ACC112 (cell line): ENCODE results near the gene RYK.

Experiments used
- H2AFZ ChIP-seq: fragments of 200-600 bp; sonication (generic); one replicate; pipeline ENCODE4 v1.6.0; 2017; ENCODE audit warnings: antibody characterized with exemption, low read length; ENCODE audit not compliant: unreplicated experiment
- H3K27ac ChIP-seq: fragments of 200-600 bp; sonication (generic); 2 replicates; pipeline ENCODE4 v1.5.1; 2014; ENCODE audit warnings: low read depth, mild to moderate bottlenecking, antibody characterized with exemption, low read length, moderate library complexity
- H3K27me3 ChIP-seq: fragments of 200-600 bp; sonication (generic); 2 replicates; pipeline ENCODE4 v1.6.1; 2014; ENCODE audit warnings: mild to moderate bottlenecking, antibody characterized with exemption, low read length, moderate library complexity, mixed read lengths; ENCODE audit not compliant: insufficient read depth
- H3K36me3 ChIP-seq: fragments of 200-600 bp; sonication (generic); 2 replicates; pipeline ENCODE4 v1.6.1; 2016; ENCODE audit warnings: mild to moderate bottlenecking, antibody characterized with exemption, low read length, moderate library complexity, mixed read lengths; ENCODE audit not compliant: insufficient read depth
- H3K4me1 ChIP-seq: fragments of 200-600 bp; sonication (generic); one replicate; pipeline ENCODE4 v1.6.1; 2016; ENCODE audit warnings: low read length, mixed read lengths; ENCODE audit not compliant: insufficient read depth, unreplicated experiment, control insufficient read depth
- H3K4me3 ChIP-seq: fragments of 200-600 bp; sonication (generic); 2 replicates; pipeline ENCODE4 v1.5.1; 2014; ENCODE audit warnings: mild to moderate bottlenecking, low read depth, low read length
- H3K79me2 ChIP-seq: fragments of 200-600 bp; sonication (generic); one replicate; pipeline ENCODE4 v1.6.0; 2016; ENCODE audit warnings: low read length; ENCODE audit not compliant: control insufficient read depth, unreplicated experiment, insufficient read depth

Gene RYK

GRCh38 chr3:134250717-134251220, at the start of gene RYK:
TSS of gene RYK (minus strand) at chr3:134250859. CDS start at chr3:134250654, 205 bp downstream.
- Histone ChIP-seq H3K36me3 (no peaks in the 10 kb centered on the region), H3K27ac (peak within 1 kb of the TSS; percentile 72), H2AFZ (peak within 1 kb of the TSS; percentile 91), H3K4me1 (peaks cover 15% of the 10 kb centered on the region), H3K79me2 (peaks cover 46% of the 10 kb centered on the region), H3K4me3 (peak within 1 kb of the TSS; percentile 96), H3K27me3 (no peaks in the 10 kb centered on the region)

- H3K27ac ChIP-seq = no peak overlapping the region
- H3K4me3 ChIP-seq = no peak overlapping the region
- H3K79me2 ChIP-seq = no peaks in the 10 kb centered on the region
- H2AFZ ChIP-seq = peak overlapping the region; percentile 3
- H3K4me1 ChIP-seq = no peaks in the 10 kb centered on the region
- H3K36me3 ChIP-seq = no peaks in the 10 kb centered on the region
- H3K27me3 ChIP-seq = no peaks in the 10 kb centered on the region
These were observed 49.2 kb upstream of the RYK start for GRCh38 chr3:134299888-134300206.

- Histone ChIP-seq H3K36me3 (no peaks in the 10 kb centered on the region), H3K79me2 (no peaks in the 10 kb centered on the region), H3K4me1 (no peaks in the 10 kb centered on the region), H2AFZ (peak overlapping the region; percentile 85), H3K4me3 (no peak overlapping the region), H3K27me3 (no peaks in the 10 kb centered on the region), H3K27ac (no peak overlapping the region)
These were observed 48.7 kb upstream of the RYK start for GRCh38 chr3:134299185-134299887.

GRCh38 chr3:134298249-134298648, 47.6 kb upstream of the RYK start:
- Histone ChIP-seq H3K27ac (no peak overlapping the region), H3K4me3 (no peak overlapping the region), H3K36me3 (no peaks in the 10 kb centered on the region), H3K4me1 (no peaks in the 10 kb centered on the region), H2AFZ (no peak overlapping the region), H3K79me2 (no peaks in the 10 kb centered on the region), H3K27me3 (no peaks in the 10 kb centered on the region)

GRCh38 chr3:134296616-134297015, 46.0 kb upstream of the RYK start:
- no peak overlapping the region for H2AFZ ChIP-seq
- no peak overlapping the region for H3K27ac ChIP-seq
- no peaks in the 10 kb centered on the region for H3K36me3 ChIP-seq
- no peak overlapping the region for H3K4me3 ChIP-seq
- no peaks in the 10 kb centered on the region for H3K27me3 ChIP-seq
- H3K4me1 ChIP-seq = peaks cover under 1% of the 10 kb centered on the region
- H3K79me2 ChIP-seq = no peaks in the 10 kb centered on the region

GRCh38 chr3:134295930-134296329, 45.3 kb upstream of the RYK start:
- peaks cover 7% of the 10 kb centered on the region for H3K4me1 ChIP-seq

GRCh38 chr3:134294302-134295280, 43.9 kb upstream of the RYK start:
- Histone ChIP-seq H3K27me3 (no peaks in the 10 kb centered on the region), H2AFZ (no peak overlapping the region), H3K27ac (no peak overlapping the region), H3K4me1 (peaks cover 8% of the 10 kb centered on the region), H3K79me2 (no peaks in the 10 kb centered on the region), H3K36me3 (no peaks in the 10 kb centered on the region), H3K4me3 (no peak overlapping the region)

More at GRCh38 chr3:134295930-134296329, 45.3 kb upstream of the RYK start:
- Histone ChIP-seq H3K36me3 (no peaks in the 10 kb centered on the region), H3K27ac (no peak overlapping the region), H3K4me3 (no peak overlapping the region), H2AFZ (no peak overlapping the region), H3K79me2 (no peaks in the 10 kb centered on the region), H3K27me3 (no peaks in the 10 kb centered on the region)

GRCh38 chr3:134291319-134292254, 40.9 kb upstream of the RYK start:
- no peaks in the 10 kb centered on the region for H3K36me3 ChIP-seq
- H3K79me2 ChIP-seq = no peaks in the 10 kb centered on the region
- H3K27ac ChIP-seq = peak overlapping the region; percentile 38
- peak overlapping the region; percentile 96 for H2AFZ ChIP-seq
- no peaks in the 10 kb centered on the region for H3K27me3 ChIP-seq
- H3K4me3 ChIP-seq = no peak overlapping the region
- peaks cover 8% of the 10 kb centered on the region for H3K4me1 ChIP-seq

- no peaks in the 10 kb centered on the region for H3K79me2 ChIP-seq
- H3K4me3 ChIP-seq = no peak overlapping the region
- no peak overlapping the region for H2AFZ ChIP-seq
- H3K27me3 ChIP-seq = no peaks in the 10 kb centered on the region
- H3K4me1 ChIP-seq = peaks cover 8% of the 10 kb centered on the region
- no peaks in the 10 kb centered on the region for H3K36me3 ChIP-seq
- no peak overlapping the region for H3K27ac ChIP-seq
These were observed 36.9 kb upstream of the RYK start for GRCh38 chr3:134287512-134287911.

GRCh38 chr3:134284438-134284837, 33.8 kb upstream of the RYK start:
- no peaks in the 10 kb centered on the region for H3K4me1 ChIP-seq
- no peak overlapping the region for H2AFZ ChIP-seq
- no peak overlapping the region for H3K27ac ChIP-seq
- no peak overlapping the region for H3K4me3 ChIP-seq
- no peaks in the 10 kb centered on the region for H3K36me3 ChIP-seq
- H3K27me3 ChIP-seq = no peaks in the 10 kb centered on the region
- H3K79me2 ChIP-seq = no peaks in the 10 kb centered on the region
